ENCODE measurements around the gene ALG12.

ALG12 gene

GRCh38 chr22:49958366-49958921, 40.2 kb upstream of the ALG12 start:
- DNase-seq (ENCODE audit: extremely low read depth in 1 of 2, low read depth in 1 of 2), result no peak

- no peak for DNase-seq (ENCODE audit: extremely low read depth in 1 of 2, low read depth in 1 of 2)
These were observed 39.7 kb upstream of the ALG12 start for GRCh38 chr22:49957826-49958365.

GRCh38 chr22:49956914-49957825, 38.9 kb upstream of the ALG12 start:
- DNase-seq (ENCODE audit: extremely low read depth in 1 of 2, low read depth in 1 of 2), result no peak

GRCh38 chr22:49956418-49956770, 38.2 kb upstream of the ALG12 start:
- DNase-seq (ENCODE audit: extremely low read depth in 1 of 2, low read depth in 1 of 2), result no peak

- no peak for DNase-seq (ENCODE audit: extremely low read depth in 1 of 2, low read depth in 1 of 2)
These were observed 37.6 kb upstream of the ALG12 start for GRCh38 chr22:49955581-49956417.

GRCh38 chr22:49954991-49955580, 36.8 kb upstream of the ALG12 start:
- DNase-seq (ENCODE audit: extremely low read depth in 1 of 2, low read depth in 1 of 2), result no peak

GRCh38 chr22:49954354-49954753, 36.1 kb upstream of the ALG12 start:
- no peak for DNase-seq (ENCODE audit: extremely low read depth in 1 of 2, low read depth in 1 of 2)

GRCh38 chr22:49953680-49954344, 35.6 kb upstream of the ALG12 start:
- DNase-seq (ENCODE audit: extremely low read depth in 1 of 2, low read depth in 1 of 2), result no peak

GRCh38 chr22:49953027-49953679, 34.9 kb upstream of the ALG12 start:
- DNase-seq (ENCODE audit: extremely low read depth in 1 of 2, low read depth in 1 of 2), result no peak

- DNase-seq (ENCODE audit: extremely low read depth in 1 of 2, low read depth in 1 of 2), result no peak
These were observed 34.0 kb upstream of the ALG12 start for GRCh38 chr22:49951986-49952896.

GRCh38 chr22:49951678-49951985, 33.4 kb upstream of the ALG12 start:
- no peak for DNase-seq (ENCODE audit: extremely low read depth in 1 of 2, low read depth in 1 of 2)

- DNase-seq (ENCODE audit: extremely low read depth in 1 of 2, low read depth in 1 of 2), result no peak
These were observed 32.9 kb upstream of the ALG12 start for GRCh38 chr22:49951000-49951677.

- no peak for DNase-seq (ENCODE audit: extremely low read depth in 1 of 2, low read depth in 1 of 2)
These were observed 32.3 kb upstream of the ALG12 start for GRCh38 chr22:49950396-49950994.

- no peak for DNase-seq (ENCODE audit: extremely low read depth in 1 of 2, low read depth in 1 of 2)
These were observed 31.7 kb upstream of the ALG12 start for GRCh38 chr22:49949914-49950292.

- DNase-seq (ENCODE audit: extremely low read depth in 1 of 2, low read depth in 1 of 2), result no peak
These were observed 31.0 kb upstream of the ALG12 start for GRCh38 chr22:49948958-49949913.

GRCh38 chr22:49948116-49948957, 30.1 kb upstream of the ALG12 start:
- no peak for DNase-seq (ENCODE audit: extremely low read depth in 1 of 2, low read depth in 1 of 2)
